Measurements from ENCODE around the gene CSNK2B.

Gene CSNK2B

DNA sequence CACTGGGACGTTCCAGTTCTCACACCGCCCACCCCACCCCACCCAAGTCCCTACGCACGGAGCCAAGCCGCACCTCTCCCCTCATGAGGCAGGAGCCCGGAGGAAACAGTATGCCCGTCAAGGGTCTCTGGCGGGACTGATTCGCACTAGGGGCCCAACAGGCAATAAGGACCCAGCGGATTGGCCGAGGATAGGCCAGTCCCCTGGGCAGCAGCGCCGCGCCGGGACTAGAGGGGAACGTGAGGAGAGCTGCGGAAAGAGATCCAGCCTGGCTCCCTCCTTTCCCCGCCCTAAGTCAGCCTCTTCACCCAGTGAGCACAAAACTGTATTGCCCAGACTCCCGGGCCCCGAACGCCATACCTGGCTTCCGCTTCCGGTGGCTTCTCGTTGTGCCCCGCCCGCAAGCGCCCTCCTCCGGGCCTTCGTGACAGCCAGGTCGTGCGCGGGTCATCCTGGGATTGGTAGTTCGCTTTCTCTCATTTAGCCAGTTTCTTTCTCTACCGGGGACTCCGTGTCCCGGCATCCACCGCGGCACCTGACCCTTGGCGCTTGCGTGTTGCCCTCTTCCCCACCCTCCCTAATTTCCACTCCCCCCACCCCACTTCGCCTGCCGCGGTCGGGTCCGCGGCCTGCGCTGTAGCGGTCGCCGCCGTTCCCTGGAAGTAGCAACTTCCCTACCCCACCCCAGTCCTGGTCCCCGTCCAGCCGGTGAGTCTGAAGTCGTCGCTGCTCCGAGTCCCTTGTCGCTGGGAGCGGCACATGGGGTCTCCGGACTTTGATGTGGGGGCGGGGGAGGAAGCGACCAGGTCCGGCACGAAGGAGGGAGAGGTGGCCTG lies at the start of gene CSNK2B:
CSNK2B (plus strand) TSS at position 580 of the 836 bp plus-strand sequence. CDS start 752 bp downstream, outside the sequence.
- DNase-seq (ENCODE audit: extremely low read depth in 1 of 2, low read depth in 1 of 2), result peak; percentile 96

DNA sequence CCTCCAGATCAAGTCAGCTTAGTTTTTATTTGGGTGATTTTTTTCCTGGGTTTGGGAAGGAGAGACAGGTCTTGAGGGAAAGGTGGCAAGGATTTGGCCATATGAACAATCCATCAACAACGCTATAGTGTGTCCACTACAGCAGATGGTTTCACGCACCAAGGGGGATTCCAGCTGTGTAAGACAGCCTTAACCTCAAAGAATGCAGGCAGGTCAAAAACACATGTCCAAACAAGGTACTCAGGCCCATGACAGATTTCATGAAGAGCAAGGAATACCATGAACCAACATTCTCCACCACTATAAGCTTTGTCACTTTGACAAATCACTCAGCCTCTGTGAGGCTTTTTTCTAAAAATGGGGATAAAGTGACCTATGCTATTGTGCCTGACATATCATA lies 48.9 kb upstream of the CSNK2B start:
- DNase-seq (ENCODE audit: extremely low read depth in 1 of 2, low read depth in 1 of 2), result no peak

DNA sequence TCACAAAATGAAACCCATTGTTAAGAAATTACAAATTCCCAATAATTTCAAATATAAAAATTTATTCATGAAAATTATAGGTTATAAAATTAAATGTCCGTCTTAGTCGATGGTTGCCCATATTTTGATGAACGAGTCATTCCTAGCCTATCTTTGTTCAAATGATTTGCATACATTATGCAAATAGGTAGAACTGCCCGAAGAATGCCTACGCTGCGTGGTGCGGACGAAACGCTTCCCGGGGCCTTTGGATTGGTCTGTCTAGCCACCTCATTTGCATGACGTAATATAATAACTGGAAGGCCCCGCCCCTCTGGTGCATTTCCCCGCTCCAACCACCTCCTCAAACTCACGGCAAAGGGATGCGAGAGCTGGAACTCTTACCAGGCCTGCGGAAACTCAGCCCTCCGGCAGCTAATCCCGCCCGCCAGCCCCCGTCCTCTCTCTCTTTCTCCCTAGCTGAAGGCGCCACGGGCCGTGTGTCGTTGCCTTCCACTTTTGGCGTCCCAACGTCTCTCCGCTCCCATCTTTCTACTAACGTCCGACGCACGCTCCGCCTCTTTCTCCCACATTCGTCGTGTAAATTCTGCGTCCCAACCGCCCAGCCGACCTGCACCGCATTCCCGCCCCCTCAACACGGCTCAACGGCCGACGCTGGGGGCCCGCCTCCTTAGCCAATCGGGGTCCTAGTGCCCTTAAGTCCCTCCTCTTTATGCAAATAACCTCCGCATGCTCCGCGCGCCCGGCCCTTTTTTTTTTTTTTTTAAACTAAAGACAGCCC lies 45.9 kb upstream of the CSNK2B start:
- DNase-seq (ENCODE audit: extremely low read depth in 1 of 2, low read depth in 1 of 2), result peak; percentile 86 to 91

DNA sequence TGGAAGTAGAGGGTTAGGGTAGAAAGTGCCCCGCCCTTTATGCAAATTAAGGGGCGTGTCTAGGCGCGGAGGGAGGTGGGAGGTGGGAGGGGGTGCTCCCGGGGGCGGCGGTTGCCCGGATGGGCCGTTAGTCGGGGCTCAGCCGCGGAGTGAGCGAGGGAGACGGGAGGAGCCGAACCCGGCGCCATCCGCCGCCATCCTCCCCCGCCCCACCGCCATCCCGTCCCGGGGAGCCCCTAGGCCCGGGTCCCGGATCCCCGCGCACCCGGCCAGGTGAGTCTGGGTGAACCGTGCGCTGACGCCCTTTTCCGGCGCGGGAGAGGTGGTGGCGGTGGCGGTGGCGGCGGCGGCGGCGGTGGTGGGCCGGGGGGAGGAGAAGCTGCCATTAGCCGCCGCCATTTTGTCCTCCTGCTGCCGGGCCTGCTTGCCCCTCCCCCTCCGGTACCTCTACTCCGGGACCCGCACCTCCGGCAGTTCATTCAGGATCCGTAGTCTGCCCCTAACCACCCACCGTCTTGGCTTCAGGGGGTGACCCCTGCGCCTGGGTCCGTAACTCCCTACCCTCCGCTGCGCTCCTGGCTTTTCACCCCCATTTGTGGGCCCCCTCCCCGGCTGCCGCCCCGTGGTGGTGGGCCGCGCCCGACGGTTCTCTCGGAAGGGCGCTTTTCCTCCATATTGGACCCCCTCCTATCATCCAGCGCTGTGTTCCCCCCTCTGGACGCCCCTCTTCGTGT lies 45.1 kb upstream of the CSNK2B start, which contains the start of gene PRRC2A:
PRRC2A (plus strand) TSS at position 130 of the 734 bp plus-strand sequence. CDS start 2,075 bp downstream, outside the sequence.
- DNase-seq (ENCODE audit: extremely low read depth in 1 of 2, low read depth in 1 of 2), result peak in 1 of 2 donors; percentile 84

DNA sequence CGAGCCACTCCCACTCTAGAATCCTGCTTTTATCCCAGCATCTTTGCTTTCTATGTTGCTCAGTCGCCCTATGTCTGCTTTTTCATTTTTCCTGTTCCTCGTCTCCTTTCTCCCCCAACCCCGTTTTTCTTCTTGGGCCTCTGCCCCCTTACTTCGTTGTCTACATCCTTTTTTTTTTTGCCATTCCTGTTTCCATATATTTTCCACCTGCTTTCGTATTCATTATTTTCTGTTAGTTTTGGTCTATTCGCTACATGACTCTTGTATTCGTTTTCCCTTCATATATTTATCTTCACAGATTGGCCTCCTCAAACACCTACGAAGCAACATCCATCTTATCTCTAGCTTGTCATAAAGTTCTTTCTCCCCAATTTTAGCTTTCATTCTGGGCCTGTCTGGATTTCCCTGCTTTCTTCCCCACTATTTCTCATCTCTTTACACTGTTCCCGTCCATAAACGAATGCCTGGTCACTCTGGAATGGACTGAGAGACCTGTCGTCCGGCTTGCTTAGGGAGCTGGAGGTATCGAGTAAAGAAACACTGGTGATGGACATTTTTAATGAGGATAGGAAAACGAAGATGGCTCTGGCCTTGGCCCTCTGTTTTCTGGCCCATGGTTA lies 44.5 kb upstream of the CSNK2B start:
- DNase-seq (ENCODE audit: extremely low read depth in 1 of 2, low read depth in 1 of 2), result no peak

DNA sequence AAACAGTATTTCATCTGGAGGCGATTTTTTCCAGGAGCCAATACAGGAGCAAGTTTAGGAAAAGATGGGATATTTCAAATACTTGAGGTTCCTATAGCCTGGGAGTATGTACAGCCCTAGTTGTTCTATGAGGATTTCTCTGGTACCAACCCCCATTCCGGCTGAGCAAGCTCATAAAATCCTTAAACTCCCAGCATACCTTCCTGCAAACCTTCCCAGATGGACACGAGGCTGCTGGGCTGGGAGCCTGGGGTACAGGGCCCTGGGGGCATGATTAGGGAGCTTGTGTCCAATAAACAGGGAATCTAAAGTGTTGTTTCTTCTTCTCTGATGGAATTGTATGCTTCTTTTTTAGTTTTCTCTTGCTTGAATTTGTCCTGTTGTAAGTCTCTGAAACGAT lies 43.9 kb upstream of the CSNK2B start:
- no peak for DNase-seq (ENCODE audit: extremely low read depth in 1 of 2, low read depth in 1 of 2)

DNA sequence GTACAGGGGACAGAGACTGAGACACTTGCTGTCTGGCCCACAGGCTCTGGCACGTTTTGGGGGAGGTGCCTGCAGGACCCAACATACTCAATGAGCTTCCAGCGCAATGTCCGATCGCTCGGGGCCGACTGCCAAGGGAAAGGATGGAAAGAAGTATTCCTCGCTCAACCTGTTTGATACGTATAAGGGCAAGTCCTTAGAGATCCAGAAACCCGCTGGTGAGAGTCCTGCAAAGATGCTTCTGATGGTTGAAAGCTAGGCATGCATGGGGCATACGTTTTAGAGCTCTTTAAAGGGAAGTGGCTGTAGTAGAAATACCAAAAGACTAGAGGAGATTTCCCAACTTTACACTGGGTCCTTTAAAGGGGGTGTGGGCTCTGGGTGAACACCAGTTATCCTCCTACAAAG lies 43.2 kb upstream of the CSNK2B start:
- DNase-seq (ENCODE audit: extremely low read depth in 1 of 2, low read depth in 1 of 2), result no peak

DNA sequence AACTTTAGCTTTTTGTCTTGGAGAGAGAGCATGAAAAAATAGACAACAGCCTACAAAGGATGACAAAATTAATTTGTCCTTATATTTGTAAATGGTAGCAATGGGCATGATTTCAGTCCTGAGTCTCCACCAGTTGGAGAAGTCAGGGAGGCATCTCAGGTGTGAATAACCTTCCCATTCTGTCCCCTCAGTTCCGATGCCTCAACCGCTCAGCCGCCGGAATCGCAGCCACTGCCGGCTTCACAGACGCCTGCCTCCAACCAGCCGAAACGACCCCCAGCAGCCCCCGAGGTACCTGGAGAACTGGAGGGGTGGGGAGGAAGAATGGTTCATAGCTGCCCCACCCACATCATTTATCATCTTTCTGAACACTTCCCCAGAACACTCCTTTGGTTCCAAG lies 41.8 kb upstream of the CSNK2B start:
- DNase-seq (ENCODE audit: extremely low read depth in 1 of 2, low read depth in 1 of 2), result no peak

DNA sequence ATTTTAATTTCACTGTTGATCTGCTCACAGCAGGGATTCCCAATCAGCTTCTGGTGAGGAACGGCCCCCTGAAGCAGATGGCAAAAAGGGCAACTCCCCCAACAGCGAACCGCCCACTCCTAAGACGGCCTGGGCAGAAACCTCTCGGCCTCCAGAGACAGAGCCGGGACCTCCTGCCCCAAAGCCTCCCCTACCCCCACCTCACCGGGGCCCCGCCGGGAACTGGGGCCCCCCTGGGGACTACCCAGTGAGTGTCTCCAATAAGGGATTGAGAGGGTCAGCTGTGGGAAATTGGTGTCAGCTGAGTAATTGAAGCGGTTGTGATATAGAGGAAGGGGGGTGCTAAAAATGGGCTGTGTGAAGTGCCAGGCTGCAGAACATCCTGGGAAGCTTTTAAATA lies 38.9 kb upstream of the CSNK2B start:
- DNase-seq (ENCODE audit: extremely low read depth in 1 of 2, low read depth in 1 of 2), result no peak

DNA sequence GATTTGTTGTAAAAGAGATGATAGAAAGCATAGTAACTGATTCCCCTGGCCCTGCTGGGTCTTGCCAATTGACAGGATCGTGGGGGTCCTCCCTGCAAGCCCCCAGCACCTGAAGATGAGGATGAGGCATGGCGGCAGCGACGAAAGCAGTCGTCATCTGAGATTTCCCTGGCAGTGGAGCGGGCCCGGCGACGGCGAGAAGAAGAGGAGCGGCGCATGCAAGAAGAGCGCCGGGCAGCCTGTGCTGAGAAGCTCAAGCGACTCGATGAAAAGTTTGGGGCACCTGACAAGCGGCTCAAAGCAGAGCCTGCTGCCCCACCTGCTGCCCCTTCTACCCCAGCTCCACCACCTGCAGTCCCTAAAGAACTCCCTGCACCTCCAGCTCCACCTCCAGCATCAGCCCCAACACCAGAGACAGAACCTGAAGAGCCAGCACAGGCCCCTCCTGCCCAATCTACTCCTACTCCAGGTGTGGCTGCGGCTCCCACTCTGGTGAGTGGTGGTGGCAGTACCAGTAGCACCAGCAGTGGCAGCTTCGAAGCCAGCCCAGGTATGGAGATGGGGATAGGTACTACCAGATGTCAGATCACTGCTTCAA lies 38.1 kb upstream of the CSNK2B start:
- DNase-seq (ENCODE audit: extremely low read depth in 1 of 2, low read depth in 1 of 2), result no peak

DNA sequence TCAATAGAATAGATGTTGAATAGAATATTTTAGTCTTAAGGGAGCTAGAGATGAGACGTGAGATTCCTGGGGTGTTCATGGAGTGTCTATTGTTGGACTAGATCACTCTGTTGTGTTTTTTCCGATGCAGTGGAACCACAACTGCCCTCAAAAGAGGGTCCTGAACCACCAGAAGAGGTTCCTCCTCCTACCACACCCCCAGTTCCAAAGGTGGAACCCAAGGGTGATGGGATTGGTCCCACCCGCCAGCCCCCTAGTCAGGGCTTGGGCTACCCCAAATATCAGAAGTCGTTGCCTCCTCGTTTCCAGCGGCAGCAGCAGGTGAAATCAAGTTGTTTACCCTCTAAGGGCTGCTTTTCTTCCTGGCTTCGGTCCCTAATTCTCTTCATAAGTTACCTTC lies 36.9 kb upstream of the CSNK2B start:
- DNase-seq (ENCODE audit: extremely low read depth in 1 of 2, low read depth in 1 of 2), result no peak

DNA sequence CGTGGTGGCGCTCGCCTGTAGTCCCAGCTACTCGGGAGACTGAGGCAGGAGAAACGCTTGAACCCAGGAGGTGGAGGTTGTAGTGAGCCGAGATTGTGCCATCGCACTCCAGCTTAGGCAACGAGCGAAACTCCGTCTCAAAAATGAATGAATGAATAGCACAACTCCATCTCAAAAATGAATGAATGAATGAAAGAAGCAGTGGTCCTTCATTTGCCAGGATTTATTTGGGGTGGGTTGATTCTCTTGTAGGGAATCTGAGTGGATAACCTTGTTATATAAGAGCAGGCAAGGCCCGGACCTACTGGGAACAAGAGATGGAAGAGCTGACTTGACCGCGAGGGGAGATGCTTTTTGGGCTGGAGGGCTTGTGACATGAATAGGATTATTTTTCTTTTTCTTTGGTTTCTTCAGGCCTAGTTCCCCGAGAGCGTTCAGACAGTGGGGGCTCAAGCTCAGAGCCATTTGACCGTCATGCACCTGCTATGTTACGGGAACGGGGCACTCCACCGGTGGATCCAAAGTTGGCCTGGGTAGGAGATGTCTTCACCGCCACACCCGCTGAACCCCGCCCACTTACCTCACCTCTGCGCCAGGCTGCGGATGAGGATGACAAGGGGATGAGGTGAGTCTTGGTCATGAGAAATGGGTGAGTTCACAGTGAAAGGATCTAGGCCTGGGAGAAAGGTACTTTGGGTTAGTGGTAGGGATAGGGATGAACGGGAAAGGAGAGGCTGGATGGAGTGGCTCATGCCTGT lies 35.5 kb upstream of the CSNK2B start:
- no peak for DNase-seq (ENCODE audit: extremely low read depth in 1 of 2, low read depth in 1 of 2)

DNA sequence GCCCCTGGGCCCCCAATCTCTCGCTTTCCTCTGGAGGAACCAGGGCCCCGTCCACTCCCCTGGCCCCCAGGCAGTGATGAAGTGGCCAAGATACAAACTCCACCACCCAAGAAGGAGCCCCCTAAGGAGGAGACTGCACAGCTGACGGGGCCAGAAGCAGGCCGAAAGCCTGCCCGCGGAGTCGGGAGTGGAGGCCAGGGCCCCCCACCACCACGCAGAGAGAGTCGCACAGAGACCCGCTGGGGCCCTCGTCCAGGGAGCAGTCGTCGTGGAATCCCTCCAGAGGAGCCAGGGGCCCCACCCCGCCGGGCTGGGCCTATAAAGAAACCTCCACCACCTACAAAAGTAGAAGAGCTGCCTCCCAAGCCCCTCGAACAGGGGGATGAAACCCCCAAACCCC lies 34.7 kb upstream of the CSNK2B start:
- DNase-seq (ENCODE audit: extremely low read depth in 1 of 2, low read depth in 1 of 2), result no peak

DNA sequence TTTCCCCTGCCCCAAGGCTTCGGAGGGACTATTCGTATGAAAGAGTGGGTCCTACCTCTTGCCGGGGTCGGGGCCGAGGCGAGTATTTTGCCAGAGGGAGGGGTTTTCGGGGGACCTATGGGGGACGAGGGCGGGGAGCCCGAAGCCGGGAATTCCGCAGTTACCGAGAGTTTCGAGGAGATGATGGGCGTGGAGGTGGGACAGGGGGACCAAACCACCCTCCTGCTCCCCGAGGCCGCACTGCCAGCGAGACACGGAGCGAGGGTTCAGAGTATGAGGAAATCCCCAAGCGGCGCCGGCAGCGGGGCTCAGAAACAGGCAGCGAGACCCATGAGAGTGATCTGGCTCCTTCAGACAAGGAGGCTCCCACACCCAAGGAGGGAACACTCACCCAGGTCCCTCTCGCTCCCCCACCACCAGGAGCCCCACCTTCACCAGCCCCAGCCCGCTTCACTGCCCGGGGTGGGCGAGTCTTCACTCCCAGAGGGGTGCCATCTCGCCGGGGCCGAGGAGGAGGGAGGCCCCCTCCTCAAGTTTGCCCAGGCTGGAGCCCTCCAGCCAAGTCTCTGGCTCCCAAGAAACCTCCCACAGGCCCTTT lies 34.1 kb upstream of the CSNK2B start:
- DNase-seq (ENCODE audit: extremely low read depth in 1 of 2, low read depth in 1 of 2), result no peak

DNA sequence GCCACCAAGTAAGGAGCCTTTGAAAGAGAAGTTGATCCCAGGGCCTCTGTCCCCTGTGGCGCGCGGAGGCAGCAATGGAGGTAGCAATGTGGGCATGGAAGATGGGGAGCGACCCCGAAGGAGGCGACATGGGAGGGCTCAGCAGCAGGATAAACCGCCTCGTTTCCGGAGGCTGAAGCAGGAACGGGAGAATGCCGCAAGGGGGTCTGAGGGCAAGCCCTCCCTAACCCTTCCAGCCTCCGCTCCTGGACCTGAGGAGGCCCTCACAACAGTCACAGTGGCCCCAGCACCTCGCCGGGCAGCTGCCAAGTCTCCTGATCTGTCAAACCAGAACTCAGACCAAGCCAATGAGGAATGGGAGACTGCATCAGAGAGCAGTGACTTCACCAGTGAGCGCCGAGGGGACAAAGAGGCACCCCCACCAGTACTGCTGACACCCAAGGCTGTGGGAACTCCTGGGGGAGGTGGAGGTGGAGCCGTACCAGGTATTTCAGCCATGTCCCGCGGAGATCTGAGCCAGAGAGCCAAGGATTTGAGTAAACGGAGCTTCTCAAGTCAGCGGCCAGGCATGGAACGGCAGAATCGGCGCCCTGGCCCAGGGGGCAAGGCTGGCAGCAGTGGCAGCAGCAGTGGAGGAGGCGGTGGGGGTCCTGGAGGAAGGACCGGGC lies 33.5 kb upstream of the CSNK2B start:
- DNase-seq (ENCODE audit: extremely low read depth in 1 of 2, low read depth in 1 of 2), result no peak

DNA sequence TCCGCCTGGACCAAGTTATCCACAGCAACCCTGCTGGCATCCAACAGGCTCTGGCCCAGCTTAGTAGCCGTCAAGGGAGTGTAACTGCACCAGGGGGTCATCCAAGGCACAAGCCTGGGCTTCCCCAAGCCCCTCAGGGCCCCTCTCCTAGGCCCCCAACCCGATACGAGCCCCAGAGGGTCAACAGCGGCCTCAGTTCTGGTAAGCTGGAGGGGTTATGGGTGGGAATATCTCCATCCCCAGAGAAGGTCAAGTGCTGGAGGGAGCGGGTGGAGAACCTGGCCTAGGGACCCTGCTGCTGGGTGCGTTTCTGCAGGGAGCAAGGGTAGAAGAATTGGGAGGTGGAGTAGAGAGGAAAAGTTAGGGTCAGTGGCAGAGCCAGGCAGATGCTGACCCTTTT lies 32.4 kb upstream of the CSNK2B start:
- no peak for DNase-seq (ENCODE audit: extremely low read depth in 1 of 2, low read depth in 1 of 2)

DNA sequence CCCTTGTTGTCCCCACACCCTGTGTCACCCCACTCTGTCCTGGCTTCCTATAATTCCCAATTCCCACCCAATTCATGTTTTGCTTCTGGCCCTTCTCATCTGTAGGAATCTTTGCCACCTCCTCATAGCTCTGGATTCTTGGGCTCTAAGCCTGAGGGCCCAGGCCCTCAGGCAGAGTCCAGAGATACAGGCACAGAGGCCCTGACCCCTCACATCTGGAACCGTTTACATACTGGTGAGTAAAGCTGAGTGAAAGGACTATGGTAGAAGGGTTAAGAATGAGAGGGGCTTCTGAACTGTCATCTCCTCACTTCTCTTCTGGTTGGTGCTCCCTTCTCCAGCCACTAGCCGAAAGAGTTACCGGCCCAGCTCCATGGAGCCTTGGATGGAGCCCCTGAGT lies 31.7 kb upstream of the CSNK2B start:
- no peak for DNase-seq (ENCODE audit: extremely low read depth in 1 of 2, low read depth in 1 of 2)

DNA sequence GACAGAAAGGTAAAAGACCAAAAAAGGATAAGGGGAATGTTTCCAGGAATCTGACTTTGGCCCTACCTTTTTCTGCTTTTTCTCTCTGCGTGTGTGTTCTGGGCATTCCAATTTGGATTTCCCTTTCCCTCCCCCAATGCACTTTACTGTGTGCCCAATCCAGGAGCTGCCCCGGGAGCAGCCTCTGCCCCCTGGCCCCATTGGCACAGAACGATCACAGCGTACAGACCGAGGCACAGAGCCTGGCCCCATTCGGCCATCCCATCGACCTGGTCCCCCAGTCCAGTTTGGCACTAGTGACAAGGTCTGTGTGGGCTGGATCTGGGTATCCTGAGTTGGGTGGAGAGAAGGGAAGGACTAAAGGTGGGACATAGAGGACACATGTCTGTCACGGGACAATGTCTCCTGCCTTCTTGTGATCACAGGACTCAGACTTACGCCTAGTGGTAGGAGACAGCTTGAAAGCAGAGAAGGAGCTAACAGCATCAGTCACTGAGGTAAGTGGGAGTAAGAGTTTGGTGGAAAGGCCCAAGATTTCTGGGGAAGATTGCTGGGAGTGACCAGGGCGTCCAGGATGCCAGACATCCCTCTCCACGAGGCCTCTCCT lies 30.8 kb upstream of the CSNK2B start:
- no peak for DNase-seq (ENCODE audit: extremely low read depth in 1 of 2, low read depth in 1 of 2)
